Occipital lobe (tissue), 2 donors: ENCODE data around the gene CPLANE2. TPM values are rescaled to one million over a fixed set of nuclear protein-coding genes. Genes with fewer than 3 reads are reported as not detected.
"Not testable (repeated sequence)": the region's sequence is repeated elsewhere in the genome, so short reads cannot be mapped to it uniquely, and the experiment has no call there.

Experiments
- DNase-seq: peaks from one replicate; lab custom pipeline; 2025; lab: John Stamatoyannopoulos, UW
- total RNA-seq: library from RNA; depleted of rRNA; stranded (reverse); fragments of >200 nt; gene quantifications from one replicate; pipeline ENCODE4 v1.2.3, GENCODE V29; 2014

CPLANE2 gene
- total RNA-seq, 1 donor from 2014 or later, result 19.0 TPM

DNA sequence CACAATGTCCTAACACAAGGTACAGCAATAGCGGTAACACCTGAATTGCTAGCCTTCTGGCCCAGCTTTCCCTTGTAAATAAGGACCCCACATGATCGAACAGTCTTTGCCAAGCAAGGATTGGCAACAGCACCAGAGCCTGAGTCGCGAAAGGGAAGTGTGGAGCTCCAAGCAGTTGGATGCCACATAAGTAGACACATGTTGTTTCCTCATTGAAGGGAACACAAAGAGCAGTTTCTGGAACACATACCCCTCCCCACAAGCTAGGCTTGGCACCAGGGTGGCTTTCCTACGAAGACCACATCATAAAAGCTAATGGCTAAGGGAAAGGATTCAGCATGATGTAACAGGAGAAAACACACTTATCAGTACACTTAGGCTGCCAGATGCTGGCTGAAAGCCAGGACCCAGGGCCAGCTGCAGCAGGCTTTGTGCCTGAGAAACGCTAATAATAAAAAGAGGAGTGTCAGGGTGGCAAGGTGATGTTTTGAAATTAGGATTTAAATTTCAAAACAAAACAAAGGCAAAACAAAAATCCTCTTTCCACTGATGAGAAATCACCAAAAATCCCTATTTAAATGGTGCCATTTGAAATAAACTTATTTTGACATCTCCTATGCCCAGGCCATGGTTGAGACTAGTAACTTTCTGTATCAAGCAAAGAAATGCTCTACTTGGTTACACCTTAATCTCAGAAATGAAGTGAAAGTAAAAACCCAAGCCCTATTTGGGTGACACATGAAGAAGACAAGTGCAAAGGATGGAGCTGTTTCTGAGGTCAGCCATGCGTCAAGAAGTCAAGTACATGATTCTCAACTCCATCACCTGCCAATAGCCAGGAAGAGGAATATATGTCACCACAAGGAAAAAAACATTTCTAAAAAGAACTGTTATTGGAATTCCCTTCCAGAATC, 11.9 kb upstream of the CPLANE2 start:
- peak; percentile 38 for DNase-seq

DNA sequence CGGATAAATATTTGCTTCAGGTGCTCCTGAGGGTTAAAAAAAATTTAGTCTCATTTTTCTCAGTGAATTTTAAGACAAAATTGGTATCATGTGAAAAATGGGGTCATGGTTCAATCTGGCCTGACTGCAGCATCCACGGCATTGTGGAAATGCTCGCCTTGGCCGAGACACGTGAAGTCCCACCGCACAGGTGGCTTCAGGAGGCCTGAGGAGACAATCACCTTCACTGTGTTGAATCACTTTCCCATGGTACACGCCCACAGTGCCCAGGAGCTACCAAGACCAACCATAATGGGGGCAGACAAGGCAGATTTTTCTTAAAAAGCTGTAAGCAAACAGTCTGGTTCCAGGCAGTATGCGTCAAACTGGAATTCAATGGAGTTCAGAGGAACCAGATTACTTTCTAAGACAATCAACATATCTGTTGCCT, 11.0 kb upstream of the CPLANE2 start:
- no peak for DNase-seq

DNA sequence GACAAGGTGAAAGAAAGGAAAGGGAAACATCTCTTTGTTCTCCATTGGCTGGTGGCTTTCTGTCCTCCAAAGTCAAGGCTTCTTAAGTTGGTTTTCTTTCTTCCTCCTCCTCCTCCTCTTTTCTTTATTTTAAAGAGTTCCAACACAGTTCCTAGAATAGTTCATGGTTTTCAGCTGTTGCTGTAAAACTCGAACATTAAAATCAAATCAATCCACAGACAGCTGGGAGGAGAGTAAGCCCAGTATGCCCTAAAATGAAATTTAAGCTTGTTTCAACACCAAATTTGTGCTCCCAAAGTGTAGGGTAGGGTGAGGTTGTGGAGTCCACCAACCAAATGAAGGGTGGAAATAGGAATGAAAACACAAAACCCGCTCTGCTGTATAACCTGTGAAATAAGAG, 10.5 kb upstream of the CPLANE2 start:
- no peak for DNase-seq

DNA sequence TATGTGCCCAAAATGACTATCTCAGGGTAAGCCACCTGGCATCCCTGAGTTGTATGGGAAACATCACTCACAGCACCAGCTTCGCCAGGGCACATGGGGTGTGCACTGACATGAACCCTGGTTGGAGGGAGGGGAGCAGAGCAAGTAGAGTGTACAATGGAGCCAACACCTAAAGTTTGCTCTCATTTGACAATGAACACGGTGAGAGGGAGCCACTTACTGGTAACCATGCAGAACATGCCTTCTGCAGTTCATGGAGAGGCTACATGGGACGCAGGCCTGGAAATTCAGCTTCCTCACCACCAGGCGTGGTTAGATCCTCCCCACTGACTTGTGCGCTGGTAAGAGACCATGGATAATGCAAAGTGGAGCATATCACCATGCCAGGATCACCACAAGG, 10.0 kb upstream of the CPLANE2 start:
- DNase-seq, result no peak

DNA sequence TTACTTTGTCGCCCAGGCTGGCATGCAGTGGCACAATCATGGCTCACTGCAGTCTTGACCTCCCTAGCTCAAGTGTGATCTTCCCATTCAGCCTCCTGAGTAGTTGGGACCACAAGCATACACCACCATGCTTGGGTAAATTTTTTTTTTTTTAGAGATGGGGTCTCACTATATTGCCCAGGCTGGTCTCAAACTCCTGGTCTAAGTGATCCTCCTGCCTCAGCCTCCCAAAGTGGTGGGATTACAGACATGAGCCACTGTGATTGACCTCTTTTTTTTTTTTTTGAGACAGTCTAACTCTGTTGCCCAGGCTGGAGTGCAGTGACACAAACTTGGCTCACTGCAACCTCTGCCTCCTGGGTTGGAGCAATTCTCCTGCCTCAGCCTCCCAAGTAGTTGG, 9.3 kb upstream of the CPLANE2 start:
- not testable (repeated sequence) for DNase-seq

DNA sequence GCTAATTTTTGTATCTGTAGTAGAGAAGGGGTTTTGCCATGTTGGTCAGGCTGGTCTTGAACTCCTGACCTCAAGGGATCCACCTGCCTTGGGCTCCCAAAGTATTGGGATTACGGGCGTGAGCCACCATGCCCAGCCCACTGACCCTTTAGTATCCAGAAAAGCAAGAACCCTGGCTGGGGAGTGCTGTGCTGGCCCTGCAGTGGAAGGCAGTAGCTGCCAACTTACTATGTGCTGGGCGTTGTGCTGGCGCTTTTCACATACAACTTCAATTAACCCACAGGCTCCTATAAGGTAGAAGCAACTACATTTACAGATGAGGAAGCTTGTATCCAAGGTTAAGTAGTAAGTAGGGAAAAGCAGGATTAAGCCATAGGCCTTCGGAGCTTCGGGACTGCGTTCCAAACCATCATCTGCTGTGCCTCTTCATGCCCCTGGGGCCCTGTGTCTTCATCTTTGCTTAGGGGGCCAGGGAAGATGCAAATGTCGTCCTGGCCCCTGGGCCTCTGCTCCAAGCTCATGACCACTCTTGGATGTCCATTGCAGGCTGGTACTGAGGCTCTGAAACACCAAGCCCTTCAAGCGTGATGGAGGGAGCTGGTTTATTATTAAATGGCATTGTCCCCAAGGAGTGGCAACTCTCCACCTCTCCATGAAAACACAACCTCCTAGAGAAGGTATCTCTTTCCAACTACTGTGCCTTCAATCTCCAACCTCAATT, 8.7 kb upstream of the CPLANE2 start:
- no peak for DNase-seq

DNA sequence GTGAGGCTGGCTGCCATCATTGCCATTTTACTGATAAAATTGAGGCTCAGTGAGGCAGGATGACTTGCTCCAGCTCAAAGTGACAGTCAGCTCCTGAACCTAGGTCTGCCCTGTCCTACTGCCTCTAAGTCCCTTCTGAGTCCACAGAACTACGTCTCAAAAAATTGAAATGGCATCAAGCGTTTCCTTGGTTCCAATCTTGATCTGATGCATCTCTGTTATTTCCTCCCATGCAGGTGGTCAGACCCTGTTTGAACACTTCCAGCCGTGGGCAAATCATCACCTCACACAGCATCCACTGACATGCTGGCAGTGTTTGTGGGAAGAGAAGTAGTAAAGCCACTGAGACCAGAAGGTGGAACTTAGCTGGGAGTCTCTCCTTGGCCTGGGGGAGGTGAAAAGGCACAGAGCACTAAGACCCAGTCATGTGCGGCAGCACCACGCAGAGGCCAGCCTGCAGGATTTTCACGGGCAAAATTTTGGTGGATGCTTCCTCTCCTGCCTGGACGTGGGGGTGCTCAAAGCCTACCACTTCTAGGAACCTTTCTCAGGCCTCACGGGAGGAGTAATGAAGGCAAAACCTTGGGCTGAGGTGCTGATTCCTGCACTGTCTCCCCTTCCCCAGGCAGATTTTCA, 7.8 kb upstream of the CPLANE2 start:
- DNase-seq, result no peak

DNA sequence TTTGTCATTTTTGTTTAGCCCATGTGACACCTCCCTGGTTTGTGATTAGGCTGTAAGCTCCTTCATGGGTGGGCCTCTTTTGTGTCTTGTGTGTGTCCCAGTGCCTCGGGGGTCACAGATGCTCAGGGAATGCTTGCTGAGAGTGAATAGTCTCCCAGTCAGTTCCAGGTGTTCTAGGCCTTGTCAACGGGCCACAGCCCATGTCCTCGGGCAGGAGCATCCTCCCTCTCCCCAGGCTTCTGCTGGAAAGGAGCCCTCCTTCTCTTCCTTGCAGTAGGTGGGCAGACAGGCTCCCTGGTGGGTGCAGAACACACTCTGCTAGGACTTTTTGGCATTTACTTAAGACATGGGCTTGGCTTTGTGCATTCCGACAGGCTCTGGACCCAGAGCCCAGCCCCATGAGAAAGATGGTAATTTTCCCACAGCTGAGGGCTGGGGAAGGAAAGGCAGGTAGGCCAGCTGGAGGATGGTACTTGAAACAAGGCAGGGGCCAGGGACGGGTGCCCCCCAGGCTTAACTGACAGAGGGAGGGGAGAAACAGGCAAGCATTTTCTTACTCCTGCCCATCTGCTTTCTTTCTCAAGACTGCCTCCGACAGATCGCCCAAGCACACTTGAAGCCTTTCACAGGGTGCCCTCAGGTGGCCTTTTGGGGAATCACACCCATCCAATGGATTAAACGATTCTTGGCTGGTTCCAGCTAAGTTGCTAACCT, 7.1 kb upstream of the CPLANE2 start:
- DNase-seq, result peak; percentile 41

DNA sequence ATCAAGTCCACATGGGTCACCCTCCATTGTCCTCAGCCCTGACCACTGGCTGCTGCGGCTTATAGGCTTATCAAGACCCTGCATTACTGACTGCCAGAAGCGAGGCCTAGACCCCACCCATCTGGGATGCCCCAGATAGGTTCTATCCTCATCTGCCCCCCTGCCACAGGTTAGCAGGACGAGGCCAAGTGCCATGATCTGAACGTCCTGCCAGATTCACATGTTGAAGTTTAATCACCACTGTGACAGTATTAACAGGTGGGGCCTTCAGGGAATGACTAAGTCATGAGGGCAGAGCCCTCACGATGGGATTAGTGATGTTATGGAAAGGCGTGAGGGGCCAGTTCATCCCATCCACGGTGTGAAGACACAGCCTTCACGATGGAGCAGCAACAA, 6.2 kb upstream of the CPLANE2 start:
- no peak for DNase-seq

DNA sequence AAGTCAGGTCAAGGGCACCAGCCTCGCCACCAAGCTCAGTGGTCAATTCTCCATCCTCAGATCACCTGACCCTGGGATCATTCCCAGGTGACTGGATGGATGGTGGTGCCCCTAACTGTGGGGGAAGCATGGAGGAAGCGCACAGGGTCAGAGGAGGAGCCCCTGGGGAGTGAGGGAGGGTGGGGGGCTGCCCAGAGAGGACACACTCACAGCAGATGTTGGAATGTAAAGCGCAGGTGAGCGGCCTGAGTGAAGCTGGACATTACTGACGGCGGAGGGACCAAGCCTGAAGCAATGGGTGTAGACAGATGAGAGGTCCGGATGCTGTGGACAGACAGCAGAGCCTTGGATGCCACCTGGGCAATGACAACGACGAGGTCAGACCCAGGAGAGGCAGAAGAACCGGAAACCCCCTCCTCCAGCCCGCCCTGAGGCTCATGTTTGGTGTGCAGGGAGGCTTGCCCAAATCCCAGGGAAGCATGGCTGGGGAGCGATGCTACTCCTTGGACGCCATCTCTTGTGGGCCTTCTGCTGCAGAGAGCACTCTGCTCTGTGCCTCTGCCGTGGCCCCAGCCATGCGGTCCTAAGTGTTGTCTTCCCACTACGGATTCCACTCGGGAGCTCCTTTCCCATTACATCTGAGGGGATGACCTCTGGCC, 5.7 kb upstream of the CPLANE2 start:
- DNase-seq, result no peak

DNA sequence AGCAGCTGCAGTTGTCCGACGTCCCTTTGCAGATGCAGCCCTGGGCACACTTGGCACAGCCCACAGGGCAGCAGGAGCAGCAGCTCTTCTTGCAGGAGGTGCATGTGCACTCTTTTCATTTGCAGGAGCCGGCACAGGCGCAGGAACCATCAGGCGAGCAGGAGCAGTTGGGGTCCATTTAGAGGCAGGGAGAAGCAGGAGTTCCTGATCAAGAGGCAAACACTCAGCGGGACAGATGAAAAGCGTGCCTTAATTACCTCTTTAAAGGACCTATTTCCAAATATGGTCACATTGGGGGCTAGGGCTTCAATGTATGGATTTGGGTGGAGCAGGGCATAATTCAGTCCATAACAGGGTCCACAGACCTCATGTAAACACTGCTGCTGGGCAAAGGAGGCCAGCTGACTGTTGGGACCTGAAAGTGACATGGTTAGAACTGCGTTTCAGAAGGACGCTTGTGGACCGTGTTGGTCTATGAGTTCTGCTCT, 4.3 kb upstream of the CPLANE2 start:
- DNase-seq, result no peak

DNA sequence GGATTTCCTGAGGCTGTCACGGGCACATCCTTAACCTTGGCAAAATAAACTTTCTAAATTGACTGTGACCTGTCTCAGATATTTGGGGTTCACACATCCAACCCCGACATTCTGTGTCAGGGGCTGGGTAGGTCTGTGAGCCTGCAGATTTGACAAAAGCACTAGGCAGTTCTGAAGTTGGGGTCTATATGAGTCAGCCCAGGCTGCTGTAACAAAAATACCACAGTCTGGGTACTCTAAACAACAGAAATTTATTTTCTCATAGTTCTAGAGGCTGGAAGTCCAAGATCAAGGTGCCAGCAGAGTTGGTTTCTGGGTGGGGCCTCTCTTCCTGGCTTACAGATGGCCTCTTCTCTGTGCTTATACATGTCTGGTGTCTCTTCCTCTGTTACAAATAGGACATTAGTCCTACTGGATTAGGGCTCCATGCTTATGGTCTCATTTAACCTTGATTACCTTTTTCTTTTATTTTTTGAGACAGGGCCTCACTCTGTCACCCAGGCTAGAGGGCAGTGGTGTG, 3.0 kb upstream of the CPLANE2 start:
- DNase-seq, result no peak

DNA sequence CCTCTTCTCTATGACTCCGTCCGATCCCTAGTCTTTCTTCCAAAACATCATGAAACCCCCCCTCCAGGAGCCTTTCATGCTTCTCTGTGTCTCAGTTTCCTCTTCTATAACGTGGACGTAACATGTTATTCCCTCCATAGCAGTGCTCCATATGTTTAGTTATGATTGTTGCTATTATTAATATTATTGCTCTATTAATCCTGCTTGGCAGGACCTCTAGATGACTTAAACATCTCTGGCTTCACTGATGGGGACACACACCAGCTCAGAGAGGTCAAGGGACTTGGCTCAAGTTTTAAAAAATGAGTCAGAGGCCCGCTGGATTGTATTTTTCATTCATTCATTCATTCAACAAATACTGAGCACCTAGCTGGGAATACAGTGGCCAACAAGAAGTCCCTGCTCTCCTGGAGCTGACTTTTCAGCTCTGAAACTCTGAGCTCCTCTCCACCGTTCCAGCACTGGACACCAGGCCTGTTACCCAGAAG, 404 bp upstream of the CPLANE2 start:
- DNase-seq, result no peak

DNA sequence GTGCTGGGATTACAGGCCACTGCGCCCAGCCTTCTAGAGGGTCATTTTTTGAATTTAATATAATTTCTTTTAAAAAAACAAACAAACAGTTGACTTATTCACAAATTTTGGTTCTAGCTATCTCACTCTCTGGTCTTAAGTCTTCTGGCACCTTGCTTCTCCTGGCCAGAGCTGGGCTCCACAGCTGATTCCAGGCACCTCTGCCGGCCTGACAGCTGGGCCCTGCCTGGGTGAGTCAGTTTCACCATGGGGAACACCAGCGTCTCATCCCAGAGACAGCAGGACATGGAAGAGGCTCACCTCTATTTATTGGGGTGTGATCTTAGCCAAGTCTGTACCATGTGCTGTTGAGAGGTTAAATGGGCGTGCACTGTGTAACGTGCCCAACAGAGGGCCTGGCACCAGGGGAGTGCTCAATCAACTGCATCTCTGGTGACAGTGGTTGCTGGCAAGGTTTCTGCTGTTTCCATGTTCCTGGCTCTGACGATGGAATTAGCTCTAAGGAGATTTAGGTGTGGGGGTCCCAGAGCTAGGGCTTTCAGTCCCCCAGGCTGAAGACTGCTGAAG, 956 bp downstream of the CPLANE2 start:
- no peak for DNase-seq

DNA sequence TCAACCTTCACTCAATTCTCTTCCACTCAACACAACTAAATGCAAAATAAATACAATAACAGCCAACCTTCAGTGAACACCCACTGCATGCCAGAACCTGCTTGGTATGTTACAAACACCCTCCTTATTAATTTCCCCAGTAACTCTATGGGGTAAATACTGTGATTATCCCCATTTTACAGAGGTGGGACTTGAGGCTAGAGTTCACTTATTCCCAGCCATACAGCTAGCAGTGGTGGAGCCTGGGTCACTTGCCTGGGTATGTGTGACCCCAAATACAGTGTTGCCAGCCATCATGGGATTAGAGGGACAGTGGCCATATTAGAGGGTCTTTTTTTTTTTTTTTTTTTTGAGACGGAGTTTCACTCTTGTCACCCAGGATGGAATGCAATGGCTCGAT, 1.6 kb downstream of the CPLANE2 start:
- DNase-seq, result no peak

DNA sequence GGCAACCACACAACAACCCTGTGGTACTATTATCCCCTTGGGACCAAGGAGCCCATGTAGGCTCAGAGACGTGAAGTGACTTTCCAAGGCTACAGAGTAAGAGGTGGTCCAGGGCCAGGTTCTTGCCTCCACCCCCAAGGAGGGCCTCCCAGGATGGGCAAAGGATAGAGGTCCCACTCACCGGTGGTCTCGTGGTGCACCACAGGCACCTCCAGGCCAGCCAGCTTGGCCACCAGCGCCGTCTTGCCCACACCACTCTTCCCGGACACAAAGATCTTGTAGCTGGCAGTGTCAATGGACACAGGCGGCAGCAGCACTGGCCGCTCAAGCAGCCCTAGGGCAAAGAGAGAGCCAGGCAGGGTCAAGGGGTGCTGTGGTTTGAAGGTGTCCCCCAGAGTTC, 3.6 kb downstream of the CPLANE2 start:
- no peak for DNase-seq

DNA sequence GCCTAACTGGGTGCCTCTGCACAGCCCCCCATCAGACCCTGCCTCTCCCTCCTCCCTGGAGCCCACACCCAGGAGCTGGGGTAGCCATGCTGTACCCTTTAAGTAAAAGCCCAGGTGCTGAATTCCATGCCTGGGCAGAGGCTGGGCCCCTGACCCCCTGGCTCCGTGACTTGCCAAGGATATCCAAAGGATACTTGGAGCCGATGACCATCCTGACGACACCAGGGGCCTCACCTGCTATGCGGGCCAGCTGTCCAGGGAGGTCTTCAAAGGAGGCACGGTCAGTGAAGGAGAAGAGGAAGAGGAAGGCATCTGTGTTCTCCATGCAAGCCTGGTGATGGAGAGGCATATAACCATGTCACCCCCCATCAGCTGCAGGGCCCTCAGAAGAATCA, 4.7 kb downstream of the CPLANE2 start:
- DNase-seq, result no peak

DNA sequence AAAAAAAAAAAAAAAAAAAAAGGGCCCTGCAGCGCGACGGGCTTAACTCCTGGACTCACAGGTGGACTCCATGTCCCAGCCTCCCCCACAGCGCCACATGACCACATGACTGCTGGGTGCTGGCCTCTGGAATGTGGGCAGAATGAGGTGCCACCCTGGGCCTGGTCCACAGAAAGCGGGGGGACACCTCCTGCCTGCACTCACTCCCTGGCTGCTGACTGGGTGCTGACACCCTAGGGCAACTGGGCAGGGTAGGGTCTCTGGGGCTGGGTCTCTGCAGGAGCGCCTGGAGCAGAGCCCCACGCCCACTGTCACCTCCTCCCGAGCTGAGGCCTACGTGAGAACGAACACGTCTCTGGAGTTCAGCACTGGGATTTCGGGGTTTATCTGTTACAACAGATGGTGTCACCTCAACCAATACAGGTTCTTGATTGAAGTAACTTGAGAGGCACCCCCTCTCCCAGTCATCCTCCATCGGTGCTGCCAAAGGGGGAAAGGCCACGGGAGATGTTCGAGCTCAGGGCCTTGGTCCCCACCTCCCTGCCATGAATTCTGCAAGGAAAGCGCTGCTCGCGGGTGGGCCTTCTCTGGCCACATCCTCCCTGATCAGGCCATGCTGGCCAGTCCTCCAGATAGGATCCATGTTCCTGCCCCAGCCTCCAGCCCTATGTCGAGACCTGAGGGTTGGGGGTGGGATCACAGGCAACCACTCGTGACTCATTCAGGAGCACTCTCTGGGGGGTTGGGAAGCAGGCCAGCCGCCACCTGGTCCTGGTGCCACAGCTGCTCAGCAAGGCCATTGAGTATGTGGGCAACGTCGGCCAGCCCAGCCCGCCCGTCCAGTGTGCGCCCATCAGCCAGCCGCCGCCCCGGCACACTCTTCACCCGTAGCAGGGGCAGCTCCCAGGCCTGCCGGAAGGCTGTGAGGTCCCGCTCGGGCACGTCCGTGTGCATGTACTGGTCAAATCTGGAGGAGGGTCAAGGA, 5.4 kb downstream of the CPLANE2 start:
- DNase-seq, result no peak

DNA sequence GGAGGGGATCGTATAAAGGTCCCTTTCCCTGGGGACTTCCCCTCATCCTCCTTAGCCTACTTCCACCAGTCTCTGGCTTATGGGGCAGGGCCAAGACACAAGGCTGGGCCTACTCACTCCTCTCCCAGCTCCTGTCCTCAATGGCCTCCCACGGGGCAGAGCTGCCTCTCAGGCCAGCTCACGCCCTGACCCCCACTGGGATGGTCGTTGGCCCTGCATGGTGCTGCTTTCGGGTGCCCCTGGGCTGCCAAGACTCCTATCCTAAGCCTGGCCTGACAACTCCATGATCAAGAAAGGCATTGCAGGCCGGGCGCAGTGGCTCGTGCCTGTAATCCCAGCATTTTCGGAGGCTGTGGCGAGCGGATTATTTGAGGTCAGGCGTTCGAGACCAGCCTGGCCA, 6.2 kb downstream of the CPLANE2 start:
- no peak for DNase-seq
